GM21576 (cell line): Measurements from ENCODE around the gene MNX1.

Source experiments
- ATAC-seq: cut with Tn5 transposase; IDR thresholded peaks from one replicate; pipeline ENCODE4 v1.9.1; 2021; ENCODE audit warnings: mild to moderate bottlenecking, moderate library complexity; ENCODE audit not compliant: unreplicated experiment

Gene MNX1

DNA sequence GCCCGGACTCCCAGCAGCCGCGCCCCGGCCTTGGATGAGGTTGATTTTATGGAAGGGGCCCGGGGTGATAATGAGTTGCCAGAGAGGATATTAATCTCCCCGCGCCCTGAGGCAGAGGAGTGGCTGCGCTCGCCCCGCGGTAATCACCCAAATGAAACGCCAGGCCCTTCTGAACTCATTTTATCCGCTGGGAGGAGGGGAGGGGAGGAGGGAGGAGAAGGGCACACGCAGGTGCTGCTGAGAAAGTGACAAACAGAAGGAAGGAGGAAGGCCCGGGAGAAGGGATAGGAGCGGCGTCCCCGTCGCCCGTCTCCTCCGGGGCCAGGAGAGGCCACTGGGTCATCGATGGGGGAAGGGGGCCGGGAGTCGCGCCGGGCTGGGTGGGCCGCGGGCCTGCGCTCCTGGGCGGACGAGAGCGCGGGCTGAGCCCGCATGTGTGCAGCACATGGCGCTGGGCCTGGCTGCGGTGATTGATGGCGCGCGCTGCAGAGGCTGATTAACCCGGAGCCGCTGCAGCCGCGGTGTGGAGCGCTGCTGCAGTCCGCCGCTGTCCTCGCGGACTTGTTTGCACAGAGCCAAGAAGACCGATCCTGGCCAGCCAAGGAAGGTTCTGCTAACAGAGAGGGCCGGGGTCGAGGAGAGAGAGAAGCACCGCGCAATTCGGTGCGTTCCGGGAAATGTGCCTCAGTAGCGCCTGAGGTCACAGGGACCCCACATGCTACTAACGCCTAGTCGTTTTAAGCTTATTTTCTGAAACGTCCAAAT, 6.5 kb downstream of the MNX1 start:
- ATAC-seq, result no peak

DNA sequence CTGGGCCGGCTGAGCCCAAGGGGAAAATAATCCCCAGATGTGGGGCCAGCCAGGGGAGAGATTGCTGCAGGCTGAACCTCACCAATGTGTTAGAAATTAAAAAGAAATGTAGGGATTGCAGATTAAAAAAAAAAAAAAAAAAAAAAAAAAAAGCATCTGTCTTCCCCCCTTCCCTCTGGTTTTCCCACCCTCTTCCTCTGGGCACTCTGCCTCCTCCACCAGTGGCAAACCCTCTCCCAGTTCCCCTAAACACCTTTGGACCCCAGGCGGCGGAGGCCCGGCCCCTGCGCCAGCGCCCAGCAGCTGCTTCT, 7.1 kb downstream of the MNX1 start:
- no peak for ATAC-seq

DNA sequence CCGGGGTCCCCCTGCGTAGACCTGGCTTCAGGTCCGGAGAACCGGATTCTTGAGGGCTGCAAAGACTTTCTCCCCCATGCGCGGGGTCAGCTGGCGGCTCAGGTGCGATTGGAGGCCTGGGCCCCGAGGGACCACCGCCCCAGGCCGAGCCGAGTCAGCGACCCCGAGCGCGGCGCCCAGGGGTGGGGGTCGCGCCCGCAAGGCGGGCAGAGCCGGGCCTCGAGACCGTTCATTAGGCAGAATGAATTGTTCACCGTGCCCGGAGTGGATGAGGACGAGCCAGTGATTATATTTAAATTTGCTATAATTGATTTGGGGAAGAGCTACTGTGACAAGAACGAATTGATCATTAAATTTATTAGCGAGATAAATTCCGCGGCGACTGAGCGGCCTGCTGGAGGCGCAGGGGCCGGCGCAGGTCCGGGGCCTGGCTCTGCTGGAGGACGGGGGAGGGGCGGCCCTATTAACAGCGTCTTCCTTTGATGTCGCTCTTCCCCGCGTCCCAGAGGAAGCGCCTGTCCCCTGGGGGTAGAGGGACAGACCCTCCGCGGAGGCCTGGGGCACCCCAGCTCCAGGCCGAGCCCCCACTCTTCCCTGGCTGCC, 7.5 kb downstream of the MNX1 start:
- ATAC-seq, result no peak

DNA sequence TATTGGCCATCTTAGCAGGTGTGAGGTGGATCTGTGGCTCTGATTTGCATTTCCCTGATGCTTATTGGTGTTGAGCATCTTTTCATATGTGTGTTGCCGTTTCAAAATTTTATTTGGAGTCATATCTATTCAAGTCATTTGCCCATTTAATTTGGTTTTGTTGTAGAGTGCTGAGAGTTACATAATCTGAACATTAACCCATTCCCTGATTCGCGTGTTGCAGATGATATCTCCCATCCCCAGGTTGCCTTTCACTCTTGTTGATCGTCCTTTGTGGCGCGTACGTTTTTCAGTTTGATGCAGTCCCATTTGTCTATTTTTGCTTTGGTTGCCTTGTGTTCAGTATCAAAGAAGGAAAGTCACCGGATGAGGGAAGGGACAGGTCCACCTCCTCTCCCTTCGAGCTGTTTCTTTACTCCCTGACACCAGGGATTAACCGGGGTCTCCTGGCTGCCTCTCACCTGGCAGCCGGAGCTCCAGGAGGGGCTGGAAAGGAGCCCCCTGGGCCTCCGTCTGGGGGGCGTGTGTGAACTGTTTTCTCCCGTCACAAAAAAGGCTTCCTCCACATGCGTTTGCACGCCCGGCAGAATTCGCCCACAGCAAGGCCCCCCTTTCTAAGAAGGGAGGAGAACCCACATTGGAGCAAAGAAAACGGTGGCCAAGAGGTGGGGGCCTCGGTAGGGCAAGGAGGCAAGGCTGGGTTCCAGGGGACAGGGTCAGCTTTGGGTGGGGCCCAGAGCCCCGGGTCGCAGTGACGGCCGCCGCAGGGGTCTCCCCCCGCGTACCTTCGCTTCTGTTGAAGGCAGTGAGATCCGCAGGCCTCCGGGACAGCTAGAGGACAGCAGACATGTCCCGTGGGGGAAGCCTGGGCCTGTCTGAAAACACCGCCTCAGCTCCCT, 8.3 kb downstream of the MNX1 start:
- no peak for ATAC-seq

DNA sequence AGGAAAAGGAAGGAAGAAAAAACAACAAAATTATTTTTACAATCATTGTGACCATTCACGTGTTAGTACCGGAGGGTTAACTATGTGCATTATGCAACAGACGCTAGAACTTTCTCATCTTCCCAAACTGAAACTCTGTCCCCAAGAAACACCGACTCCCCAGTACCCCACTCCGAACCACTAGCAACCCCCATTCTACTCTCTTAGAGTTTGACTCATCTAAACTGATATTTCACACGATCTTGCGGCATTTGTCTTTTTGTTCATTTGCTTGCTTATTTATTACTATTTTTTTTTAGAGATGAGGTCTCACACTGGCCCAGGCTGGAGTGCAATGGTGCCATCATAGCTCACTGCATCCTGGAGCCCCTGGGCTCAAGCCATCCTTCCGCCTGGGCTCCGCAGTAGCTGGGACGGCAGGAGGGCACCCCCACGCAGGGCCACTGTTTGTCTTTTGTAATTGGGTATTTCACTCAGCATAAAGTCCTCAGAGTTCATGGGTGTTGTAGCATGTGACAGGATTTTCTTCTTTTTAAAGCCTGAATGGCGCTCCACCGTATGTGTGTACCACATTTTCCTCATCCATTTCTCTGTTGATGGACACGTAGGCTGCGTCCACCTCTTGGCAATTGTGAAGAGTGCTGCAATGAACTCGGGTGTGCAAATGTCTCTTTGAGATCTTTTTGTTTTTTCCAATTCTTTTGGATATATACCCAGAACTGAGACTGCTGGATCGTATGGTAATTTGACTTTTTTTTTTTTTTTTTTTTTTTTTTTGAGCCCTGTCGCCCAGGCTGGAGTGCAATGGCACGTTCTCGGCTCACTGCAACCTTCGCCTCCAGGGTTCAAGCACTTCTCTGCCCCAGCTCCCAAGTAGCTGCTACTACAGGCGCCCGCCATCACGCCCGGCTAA, 9.5 kb downstream of the MNX1 start:
- ATAC-seq, result no peak

DNA sequence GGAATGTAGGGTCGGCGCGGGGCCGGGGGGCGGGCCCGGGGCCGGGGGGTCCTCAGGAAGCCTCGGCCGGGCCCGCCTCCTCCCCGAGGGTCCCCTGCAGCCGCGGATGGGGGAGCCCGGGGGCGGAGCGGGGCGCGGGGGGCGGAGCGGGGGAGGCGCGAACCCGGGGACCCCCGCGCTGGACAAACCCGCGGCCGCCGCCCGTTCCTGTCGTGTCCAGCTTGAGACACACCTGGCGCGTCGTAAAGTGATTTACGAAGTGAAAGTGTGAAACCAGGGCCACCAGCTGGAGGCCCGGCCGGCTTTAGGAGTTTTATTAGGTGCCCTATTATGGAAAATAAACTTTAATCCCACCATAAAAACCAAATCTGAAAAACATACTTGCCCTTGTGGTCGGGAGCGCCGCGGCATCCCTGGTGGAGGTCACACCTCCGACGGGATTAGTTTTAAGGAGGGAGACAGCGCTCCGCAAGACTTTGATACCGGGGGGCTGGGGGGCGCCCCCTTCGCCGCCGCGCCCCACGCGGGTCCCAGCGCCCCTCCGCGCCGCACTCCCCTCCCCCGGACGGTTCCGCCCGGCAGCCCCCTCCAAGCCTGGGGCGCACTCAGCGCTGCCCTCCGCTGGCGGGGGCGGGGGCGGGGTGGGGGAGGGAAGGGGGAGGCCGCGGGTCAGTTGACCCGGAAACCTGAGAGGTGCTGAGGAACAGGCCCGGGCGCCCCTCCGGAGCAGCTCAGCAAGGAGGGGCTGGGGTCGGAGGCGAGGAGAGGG, 10.3 kb downstream of the MNX1 start:
- no peak for ATAC-seq

DNA sequence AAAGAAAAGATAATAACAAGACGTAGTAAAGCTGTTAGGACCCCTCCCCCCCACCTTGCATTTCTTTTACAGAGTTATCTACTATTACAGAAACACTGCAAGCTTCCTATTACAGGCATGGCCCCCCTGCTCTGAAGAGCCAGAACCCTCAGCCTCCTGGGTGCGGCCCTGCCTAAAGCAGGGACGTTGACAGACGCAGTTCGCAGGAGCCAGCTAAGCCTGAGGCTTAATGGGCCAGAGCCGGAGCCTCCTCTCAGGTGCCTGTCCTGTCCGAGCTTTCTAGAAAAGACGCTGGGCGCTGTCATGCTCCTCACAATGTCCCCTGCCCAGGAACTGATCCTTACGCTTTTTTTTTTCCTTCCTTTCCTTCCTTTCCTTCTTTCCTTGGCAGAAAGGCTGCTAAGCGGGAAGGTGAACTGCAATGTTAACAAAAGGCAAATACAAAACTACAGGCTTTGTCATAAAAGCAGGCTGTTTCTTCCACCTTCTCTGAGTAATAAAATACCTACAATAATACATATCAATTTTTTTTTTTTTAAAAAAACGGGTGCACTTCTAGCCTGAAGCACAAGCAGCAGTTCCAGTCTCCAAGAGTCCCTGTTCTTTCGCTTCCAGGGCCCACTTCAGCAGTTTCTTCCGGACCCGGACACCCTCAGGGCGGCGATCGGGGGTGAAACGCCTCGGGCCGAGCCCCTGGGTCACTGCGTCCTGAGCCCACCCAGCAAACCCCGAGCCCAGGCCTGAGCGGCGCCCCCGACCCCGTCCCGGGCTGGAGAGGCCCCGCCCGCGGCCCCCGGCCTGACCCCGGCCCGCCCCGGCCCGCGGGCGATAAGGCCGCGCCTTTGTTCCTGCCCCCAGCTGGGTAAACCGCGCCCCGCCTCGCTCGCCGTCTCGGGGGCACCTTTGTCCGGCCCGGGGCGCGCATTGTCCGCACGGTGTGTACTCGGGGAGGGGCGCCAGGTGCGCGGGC, 11.2 kb downstream of the MNX1 start:
- no peak for ATAC-seq

DNA sequence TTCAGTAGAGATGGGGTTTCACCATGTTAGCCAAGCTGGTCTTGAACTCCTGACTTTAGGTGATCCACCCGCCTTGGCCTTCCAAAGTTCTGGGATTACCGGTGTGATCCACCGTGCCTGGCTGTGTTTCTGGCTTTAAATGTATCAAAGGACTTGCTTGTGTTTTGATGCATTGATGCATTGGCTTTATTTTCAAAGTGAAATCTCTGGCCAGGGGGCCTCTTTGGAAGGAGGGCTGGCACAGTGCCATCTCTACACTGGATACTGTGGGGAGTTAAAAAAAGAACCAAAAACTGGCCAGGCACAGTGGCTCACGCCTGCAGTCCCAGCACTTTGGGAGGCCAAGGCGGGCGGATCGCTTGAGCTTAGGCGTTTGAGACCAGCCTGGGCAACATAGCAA, 16.0 kb downstream of the MNX1 start:
- no peak for ATAC-seq

DNA sequence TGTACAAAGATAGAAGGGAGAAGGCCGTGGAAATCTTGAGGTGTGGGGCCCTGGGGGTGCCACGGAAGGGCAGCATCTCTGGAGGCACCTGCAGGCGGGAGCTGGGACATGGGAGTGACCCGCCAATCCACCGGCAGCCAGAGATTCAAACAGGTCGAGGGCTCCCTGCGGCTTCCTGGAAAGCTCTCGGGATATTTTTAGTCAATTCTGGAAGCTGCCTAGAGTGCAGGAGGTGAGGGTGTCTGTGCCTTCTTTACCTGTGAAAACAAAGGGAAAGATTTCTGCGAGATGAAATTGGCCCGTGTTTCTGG, 16.6 kb downstream of the MNX1 start:
- ATAC-seq, result no peak

DNA sequence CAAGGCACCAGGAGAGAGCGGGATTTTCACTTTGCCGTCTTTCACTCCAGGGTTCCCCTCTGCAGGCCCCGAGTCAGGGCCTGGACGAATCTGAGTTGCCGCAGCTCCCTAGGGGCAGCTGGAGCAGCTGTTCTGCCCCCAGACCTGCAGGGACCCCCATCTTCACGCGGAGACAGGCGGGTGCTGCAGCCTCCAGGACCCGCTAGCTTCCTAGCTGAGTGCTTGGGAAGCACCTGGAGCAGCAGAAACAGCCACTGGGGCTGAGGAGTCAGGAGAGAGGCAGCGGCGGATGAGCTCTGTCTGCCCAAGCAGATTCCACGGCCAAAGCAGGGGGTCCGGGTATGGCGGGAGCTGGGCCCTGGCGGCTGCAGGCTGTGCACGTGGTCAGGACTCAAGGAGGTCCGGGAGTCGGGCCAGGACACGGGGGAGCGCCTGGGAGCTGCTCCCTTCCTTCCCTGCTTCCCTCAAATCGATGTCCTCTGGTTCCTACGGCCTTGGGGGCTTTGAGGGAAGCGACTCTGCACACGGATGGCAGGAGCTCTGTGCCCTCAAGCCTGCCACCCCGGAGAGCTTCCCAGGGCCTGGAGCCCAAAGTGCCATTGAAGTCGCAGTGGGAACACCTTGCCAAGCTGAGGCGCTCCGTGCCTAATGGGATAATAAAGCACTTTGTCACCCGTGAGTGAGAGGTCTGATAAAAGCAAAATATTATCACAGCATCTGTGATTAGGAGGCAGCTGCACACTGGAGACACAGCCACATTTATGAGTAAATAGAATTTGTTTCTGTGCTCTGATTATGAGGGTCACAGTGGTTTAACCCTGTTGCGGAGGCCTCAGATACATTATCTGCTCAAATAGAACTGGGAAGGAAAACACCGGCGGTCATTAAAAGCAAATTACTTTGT, 17.2 kb downstream of the MNX1 start:
- ATAC-seq, result no peak

DNA sequence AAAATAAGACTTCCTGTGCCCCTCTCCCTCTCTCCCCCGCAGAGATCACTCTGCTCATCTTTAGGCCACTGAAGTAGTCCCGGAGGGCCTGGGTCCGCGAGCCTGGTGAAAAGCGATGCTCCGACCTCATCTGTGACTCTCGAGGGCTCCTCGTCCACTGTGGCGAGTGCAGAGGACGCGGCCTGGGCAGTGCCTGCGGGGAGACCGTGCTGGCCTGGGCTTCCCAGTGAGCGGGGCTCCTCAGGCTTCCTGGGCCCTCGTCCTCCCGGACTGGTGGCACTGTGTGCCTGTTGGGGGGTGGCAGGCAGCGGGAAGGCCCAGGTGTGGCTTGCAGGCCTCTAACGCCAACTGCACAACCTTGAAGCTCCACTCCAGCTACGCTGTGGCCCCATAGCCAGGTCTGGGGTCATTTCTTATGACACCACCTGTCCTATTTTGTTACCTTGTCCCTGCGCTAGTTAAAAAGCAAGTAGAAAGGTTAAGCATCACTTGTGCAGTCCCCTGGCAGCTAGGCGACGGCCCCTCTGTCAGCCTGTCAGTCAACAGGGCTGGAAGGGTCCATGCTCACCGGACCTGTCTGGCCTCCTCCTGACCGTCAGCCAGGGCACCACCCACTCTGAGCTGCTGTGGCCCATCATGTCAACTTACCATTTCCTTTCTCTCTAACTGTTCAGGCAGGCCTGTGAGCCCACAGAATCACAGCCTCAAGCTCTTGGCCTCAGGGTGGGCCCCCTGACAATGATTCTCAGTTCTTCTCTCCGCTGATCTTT, 20.5 kb downstream of the MNX1 start:
- no peak for ATAC-seq

DNA sequence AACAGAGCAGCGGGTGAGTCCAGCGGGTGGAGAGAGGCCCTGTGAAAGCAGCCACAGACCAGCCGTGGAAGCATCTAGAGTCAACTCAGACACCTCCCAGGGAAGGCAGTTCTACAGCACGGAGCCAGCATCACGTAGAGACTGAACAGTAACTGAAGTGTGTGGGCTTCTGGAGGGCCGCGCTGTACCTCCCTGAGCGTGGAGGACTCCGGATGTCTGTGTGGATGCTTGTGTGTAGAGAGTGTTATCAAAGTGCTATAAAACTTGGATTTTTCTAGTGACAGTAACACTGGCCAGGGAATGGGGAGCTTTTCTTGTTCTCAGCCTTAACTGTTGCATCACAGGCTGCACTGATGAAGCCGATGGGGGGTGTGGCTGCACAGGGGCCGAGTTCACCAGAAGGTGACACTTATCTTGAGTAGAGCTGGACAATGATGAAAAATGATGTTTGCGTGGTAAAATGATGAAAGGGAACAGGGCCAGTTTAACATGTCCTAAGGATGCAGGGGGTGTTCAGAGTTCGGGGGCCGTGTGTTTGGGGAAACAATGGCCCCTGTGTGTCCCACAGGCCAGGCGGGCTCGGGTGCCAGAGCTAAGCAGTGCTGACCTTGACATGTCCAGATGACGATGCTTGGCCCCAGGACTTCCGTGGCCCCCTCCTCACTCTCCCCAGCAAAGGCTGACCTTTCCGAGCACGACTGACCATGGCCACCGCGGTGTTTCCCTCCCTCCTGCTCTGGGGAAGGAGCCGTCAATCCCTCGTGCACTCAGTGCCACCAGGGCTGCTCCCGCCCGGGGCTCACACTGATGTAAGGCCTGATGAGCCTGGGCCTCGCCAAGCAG, 21.9 kb downstream of the MNX1 start:
- ATAC-seq, result no peak

DNA sequence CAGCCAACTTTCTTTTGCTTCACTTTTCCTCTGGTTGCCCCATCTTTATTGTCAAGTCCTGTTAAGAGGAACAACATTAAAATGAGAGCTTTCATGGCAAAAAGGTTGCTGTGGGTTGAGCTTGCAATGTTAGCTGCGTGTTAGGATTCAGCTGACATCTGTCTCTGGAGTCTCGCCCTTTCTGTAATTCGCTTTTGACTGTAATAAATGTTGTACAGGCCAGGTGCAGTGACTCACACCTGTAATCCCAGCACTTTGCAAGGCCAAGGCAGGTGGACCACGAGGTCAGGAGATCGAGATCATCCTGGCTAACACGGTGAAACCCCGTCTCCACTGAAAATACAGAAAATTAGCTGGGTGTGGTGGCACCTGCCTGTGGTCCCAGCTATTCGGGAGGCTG, 24.1 kb downstream of the MNX1 start:
- no peak for ATAC-seq

DNA sequence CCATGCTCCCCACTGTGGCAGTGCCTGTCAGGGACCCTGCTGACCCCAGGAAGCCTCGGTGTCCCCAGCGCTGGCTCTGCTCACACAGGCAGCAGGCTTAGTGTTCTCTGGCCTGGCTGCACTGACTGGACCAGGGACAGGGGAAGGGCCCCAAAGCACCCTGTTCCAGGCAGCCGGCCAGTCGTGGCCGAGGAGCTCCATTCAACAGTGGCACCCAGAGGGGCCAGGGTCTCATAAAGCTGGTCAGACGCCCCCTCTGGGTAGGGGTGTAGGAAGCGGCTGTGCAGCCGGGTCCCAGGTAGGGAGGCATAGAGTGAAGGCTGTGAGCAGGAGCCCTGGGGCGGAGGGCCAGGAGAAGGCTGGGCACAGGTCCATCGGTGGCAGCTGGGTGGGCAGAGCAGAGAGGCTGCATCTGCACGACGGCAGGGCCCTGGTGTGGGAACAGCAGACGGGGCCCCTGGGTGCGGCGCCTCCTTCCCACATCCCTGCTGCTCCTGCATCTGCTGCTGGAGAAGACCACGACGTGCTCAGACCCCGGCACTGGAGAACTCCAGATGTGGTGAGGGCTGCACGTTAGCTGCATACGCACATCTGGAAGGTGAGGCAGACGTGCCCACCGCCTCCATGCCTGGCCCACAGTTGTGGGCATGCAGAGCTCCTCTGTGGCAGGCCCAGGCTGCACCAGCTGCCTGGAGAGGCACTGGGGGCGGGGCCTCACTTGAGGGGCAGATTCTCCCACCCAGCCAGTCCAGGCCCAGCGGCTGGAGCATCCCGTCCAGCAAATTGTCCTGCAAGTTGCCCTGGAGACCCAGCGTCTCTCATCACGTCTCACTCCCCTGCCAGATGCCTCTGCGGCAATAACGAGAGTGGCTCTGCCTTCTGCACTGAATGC, 25.1 kb downstream of the MNX1 start:
- no peak for ATAC-seq

DNA sequence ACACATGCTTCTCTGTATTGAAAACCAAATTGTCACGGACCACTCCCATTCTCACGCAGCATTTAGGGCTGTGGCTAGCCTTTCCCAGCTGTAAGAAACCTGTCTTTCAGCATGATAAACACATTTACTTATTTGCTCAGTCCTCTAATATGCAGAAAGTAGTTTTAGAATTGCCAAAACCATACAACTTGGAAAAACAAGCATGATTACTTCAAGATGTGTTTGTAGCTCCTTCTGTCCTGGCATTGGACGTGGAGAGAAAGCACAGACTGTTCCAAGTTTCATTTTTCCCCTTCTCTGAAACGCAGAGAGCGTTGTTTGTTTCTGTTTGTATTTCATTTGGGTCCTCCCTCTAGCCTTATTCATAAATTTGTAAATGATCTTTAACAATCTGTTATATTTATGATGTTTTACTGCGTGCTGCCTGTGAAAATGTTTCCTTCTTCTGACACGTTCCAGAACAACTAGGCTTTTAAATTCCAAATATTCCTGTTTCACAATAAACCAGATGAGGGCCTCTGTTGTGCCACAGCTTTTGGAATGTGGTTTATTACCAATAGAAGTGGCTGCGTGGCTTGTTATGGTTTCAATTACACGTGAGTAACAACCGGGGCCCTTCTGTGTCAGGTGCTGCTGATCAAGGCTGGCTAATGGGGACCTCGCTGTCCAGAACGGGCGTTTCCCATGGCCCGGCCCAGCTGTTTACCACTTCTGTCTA, 26.1 kb downstream of the MNX1 start:
- no peak for ATAC-seq
